NCI-H2107 (cell line): ENCODE results near the gene MUC4.
"Not testable (repeated sequence)": the region's sequence is repeated elsewhere in the genome, so short reads cannot be mapped to it uniquely, and the experiment has no call there.

Source experiments
- DNase-seq: peaks from one replicate; lab custom pipeline; 2025; lab: John Stamatoyannopoulos, UW

Gene MUC4

DNA sequence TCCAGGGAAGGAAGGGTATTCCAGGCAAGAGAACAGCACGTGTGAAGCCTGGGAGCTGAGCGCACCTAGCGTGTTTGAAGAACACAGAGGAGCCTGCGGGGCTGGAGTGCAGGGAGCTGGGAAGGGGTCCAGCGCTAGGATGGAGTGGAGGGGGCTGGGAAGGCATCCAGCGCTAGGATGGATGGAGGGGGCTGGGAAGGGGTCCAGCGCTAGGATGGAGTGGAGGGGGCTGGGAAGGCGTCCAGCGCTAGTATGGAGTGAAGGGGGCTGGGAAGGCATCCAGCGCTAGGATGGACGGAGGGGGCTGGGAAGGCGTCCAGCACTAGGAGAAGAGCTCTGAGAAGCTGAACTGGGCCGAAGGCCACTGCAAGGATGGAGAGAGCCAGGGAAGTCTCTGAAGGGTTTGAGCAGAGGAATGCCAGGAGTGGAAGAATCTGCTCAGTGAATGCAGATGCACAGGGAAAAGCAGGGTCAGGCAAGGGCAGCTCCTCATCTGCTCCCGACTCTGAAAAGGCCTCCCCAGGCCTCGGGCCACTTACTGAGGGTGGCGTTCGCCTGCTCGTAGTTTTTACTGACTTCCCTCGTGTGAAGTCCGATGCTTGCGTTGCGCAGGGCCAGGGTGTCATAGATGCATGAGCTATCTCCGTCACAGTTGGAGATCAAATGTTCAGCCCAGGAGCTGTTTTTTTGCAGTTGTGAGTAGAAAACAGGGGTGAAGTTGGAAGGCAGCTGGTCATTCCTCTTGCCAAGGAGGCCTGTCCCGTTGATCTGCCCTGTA lies 51.2 kb downstream of the MUC4 start:
- no peak for DNase-seq

DNA sequence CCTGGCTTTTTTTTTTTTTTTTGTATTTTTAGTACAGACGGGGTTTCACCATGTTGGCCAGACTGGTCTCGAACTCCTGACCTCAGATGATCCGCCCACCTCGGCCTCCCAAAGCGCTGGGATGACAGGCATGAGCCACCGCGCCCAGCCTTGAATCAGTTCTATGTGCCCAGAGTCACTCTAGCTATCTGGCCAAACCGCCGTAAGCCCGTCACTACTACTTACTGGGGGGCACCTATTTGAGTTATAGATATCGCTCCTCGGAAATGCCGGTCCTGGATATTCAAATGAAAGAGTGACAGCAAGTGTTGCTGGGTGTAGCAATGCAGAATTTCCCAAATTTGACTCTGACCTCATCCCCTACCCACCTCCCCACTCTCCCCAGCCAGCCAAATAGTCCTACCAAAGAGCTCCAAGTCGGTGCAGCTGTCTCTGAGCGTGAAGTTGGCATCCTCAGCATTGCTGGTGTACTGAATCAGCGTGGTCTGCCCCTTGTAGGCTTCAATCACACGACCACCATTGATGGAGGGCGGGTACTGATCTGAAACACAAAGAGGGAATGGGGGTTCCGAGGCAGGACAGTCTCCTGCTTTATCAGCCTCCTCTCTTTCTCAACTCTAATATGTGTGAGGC lies 52.9 kb downstream of the MUC4 start:
- no peak for DNase-seq

DNA sequence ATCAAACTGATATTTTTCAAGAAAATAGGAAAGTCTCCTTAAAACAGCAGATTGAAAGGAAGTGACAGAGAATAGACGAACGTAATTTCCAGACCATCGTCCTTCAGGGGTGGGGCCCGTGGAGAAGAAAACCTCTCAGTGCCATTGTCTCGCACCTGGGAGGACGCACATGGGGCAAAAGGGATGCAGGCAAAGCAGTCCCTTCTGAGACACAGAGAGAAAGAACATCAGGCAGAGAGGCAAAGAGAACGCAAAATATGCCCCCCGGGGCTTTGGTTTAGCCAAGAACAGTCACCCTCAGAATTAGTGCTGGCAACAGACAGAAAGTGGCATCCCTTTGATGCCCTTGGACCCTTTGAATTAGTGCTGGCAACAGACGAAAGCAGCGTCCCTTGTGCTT lies 53.9 kb downstream of the MUC4 start:
- DNase-seq, result no peak

DNA sequence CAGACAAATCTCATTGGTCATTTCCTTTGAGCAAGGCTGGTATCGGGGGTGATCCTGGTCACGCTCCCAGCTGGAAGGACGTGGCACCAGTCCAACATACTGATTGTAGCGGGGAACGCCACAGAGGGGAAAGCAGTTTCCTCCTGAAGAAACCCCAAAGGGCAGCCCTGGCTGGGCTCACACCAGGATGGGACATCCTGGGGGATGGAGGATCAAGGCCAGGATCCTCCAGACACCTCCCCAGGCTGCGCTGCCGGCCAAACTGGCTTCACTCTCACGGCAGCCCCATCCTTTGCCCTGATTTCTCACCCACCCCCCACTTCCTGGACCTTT lies 54.3 kb downstream of the MUC4 start:
- no peak for DNase-seq

DNA sequence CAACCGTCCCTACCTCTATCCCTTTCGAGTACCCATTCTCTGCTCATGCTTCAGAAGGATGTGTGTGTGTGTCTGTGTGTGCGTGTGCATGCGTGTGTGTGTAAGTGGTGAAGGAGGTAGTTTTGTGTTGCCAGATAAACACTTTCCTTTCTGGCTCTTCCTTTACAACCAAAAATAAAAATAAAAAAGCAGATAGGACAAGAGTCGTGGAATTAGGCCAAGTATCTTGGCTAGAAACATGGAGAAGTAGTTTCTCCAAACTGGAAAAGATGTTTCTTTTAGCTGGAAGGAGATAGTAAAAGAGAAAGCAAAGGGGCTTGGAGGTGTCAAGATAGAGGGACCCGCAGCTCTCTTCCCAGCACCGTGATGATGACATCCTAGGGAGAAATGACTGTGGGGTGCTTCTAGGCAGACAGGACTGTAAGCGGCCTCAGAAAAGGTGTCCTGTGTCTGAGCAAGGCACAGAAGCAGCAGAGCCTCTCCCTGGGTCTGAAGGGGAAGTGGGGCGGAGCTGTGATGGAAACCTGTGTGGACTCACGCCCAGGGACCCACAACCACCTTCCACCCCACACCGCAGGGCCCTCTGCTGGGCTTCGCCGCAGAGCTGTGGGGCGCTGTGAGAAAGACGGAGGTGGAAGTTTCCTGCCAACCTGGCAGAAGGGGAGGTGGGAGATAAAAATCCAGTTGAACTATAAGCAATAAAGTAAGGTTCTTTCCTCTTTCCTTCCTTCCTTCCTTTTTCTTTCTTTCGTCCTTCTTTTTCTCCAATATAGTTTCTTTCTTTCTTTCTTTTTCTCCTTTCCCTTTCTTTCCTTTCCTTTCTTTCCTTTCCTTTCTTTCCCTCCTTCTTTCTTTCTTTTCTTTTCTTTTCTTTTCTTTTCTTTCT lies 55.7 kb downstream of the MUC4 start:
- no peak for DNase-seq

DNA sequence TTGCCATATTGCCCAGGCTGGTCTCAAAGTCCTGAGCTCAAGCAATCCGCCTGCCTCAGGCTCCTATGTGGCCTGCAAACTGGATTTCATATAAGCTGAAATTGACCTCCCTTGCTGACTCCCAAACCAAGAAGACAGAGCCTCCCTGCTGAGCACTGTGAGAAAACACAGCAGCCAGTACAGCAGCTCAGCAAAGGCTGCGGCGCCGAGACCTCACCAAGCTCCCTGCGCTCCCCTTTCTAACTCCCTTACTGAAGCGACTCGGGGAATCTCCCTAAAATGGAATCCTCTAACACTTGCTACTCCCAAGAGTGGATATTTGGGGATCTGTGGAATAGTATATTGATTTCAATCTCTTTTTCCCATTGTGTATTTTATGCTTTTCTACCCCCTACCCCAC lies 56.3 kb downstream of the MUC4 start:
- DNase-seq, result no peak

DNA sequence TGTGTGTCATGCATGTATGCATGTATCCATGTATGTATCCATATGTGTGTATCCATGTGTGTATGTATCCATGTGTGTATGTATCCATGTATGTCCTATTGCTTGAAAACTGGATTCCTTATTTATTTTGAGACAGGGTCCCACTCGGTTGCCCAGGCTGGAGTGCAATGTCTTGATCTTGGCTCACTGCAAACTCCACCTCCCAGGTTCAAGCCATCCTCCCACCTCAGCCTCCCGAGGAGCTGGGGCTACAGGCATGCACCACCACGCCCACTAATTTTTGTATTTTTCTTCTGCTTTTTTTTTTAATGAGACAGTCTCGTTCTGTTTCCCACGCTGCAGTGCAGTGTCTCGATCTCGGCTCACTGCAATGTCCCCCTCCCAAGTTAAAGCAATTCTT lies 56.8 kb downstream of the MUC4 start:
- DNase-seq, result no peak

DNA sequence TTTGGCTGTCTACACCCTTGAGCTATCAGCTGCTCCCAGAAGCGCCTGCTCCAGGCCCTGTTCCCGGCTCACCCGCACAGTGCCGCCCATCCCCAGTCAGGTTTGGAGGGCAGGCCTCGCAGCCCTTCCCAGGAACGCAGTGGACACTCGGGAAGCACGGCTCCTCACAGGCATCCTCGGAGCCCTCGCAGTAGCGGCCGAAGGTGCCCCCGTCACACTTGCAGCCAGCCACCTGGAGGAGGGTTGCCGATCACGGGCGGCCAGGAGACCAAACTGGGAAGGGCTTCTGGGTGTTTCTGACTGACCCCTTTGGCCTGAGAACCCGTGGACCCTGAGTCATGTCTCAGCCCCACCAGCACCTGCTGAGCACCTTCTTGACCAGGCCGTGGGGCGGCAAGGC lies 57.6 kb downstream of the MUC4 start:
- DNase-seq, result no peak

DNA sequence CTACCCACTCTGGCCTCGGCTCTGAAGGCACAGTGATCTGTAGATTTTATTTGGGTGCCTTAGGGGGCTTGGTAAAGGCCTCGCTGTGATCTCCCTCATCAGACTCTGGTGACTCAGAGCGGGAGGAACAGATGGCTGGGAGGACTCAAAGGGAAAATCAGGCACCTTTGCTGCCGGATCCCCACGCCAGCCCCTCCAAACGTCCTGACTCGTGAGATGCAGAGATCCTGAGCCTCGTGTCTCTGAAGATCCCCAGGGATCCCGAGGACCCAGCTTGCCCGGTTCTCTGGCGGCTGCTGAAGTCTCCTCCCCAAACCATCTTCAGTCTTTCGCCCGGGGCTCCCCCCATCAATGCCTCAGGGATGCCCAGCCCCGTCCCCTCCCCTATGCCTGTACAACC lies 58.1 kb downstream of the MUC4 start:
- DNase-seq, result no peak

DNA sequence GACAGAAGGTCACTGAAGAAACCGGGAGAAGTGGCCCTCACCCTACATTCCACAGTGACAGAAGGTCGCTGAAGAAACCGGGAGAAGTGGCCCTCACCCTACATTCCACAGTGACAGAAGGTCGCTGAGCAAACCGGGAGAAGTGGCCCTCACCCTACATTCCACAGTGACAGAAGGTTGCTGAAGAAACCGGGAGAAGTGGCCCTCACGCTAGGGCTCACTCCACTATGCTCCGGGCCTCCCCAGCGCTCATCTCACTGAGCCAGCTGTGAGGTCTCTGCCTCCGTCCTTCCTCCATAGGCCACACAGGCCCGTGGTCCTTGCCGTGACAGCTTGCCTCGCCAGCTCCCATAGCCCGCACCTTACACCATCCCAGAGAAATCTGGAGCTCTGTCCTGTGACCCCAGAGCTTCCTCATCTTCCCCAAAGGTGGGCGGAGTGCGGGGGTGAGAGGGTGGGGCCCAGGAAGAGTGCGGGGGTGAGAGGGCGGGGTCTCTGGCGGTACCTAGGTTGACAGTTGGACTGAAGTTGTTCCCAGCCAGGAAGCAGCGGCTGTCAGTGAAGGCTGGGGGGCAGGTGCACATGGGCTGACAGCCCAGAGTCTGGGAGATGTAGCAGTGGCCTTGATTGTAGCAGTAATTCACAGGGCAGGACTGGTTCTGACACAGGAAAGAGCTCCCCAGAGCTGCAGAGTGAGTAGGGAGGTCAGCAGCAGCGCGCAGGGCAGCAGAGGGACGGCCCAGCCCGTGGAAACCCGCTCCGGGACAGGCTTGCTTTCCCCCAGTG lies 59.0 kb downstream of the MUC4 start:
- DNase-seq, result no peak

DNA sequence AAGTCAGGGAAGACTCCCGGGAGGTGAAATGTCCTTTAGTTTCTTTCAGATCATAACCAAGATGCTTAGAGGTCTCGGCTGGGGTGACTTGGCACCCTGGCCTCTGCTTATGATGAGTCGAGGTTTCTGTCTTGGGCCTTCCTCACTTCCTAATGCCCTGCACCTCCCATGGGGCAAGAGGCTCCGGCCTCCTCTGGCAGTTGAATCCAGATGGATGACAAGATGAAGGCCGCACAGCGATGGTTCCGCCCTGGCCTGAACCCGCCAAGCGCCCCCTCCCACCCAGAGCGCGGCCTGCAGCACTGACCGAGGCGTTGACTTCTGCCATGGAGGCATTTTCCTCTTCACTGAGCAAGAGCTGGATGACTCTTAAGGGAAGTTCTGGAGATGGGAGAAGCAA lies 59.7 kb downstream of the MUC4 start:
- DNase-seq, result no peak

DNA sequence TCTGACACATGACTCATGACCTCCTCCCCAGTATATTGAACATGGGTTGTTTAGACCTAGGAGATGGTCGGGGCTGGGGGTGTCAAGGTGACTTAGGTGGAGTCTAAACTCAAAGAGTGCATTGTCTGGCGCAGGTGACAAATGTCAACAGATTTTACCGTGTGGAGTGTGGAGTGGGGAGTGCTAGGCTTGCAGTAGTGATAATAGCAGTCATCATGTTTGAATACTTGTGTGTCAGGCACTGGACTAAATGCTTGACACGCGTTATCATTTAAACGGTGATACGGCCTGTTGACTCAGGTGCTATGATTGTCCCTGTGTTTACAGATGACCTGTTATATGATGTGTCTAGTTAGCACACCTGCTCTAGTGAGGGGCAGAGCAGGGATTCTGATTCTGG lies 60.2 kb downstream of the MUC4 start:
- DNase-seq, result no peak

DNA sequence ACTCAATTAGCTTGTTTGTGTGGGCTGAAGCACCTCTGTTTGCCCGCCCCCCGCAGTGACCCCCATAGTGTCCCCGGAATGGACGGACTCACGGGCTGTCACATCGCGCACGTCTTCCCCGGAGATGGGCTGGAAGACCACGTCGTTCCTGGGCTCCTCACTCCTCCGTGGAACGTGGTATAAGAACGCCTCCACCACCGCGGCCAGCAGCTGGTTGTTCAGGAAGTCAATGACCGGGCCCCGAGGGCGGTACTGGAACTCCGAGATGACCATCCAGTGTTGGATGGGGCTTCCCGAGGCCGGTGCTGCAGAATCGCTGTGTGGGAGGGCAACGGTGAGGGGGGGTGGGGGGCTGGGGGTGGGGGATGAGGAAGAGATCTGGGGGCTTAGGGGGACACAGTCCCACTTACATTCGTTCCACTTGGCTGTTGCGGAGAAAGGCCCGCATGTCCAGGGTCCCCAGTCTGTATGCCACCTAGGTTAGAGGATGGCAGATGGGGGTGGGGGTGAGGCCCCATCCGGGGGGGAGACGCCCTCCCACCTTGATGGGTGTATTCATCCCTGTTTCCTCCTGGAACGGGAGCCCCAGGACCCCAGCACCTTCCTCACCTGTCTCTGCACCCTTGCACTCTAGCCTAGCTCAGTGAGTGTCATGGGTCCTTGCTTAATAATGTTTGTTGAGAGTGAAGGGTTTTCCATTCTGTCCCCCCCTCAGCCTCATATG lies 60.8 kb downstream of the MUC4 start:
- no peak for DNase-seq

DNA sequence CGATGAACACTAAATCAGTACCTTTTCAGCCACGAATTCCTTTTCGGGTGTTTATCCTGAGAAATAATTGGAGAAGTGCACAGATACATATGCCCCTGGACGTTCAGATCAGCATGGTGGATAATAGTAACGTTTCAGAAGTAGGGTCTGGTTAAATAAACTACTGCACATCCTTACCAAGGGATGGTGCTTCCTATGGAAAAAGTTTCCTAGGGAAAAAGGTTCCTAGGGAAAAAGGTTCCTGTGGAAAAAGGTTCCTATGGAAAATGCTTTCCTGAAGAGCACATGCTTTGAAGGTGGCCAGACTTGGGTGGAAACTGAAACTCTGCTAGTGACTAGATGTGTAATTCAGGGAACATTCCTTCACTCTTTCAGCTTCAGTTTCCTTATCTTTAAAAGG lies 62.6 kb downstream of the MUC4 start:
- DNase-seq, result not testable (repeated sequence)

DNA sequence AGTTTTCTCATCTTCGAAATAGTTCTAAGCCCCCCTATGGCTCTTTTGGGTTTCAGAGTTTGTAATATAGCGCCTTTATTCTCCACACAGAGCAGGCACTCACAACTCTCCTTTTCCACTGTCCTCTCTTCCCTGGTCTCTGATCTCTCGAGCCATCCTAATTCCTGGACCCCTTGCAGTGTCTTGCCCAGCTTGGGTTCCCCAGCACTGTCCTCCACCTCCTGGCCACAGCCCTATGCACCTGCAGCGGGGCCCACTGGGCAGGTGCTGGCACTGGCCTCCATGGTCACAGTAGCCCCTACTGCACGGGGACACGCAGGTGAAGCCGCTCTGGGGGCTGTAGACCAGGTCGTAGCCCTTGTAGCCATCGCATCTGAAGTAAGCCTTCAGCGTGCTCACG lies 63.1 kb downstream of the MUC4 start:
- no peak for DNase-seq

DNA sequence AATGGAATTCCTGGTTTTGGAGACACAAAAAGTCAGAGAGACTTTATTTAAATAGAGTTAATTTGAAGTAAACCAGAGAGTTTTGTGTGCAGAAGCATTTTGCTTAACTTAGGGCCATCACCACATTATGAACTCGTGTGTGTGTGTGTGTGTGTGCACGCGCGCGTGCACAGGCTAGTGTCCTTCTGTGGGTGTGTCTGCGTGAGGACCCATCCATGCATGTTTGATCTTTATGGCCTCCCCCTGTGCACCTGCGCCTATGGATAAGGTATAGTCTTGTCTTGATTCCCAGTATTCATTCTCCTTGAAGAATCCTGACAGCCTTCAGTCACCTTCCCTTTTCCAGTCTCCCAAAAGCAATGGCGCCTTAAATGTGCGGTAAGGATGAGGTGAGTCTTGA lies 65.0 kb downstream of the MUC4 start:
- no peak for DNase-seq

DNA sequence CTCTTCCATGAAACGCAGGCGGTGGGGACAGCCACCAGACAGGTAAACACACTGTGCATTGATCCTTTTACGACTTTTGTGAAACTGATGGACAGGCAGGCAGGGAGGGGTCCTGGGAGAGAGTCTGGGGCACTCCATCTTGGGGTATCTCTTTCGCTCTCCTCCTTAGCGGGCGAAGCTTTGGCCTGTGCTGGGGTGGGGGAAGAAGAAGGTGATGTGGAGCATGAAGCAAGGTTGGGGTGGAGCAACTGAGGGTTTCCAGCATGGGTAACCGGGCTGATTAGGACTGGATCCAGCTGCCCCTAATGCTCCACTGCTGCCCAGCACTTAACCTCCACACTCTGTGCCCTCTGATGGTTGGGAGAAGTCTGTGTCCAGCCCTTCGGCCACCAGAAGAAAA lies 65.4 kb downstream of the MUC4 start:
- DNase-seq, result no peak

DNA sequence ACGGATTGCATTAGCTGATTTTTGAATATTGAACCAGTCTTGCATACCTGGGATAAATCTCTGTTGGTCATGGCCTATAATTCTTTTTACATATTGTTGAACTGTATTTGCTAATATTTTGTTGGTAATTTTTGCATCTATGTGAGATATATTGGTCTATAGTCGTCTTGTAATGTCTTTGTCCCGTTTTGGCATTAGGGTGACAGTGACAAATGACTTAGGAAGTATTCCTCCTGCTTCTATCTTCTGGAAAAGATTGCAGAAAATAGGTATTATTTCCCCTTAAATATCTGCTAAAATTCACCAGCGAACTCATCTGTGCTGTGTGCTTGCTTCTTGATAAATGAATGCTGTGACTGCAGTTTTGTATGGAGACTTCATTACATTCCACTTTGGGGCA lies 67.3 kb downstream of the MUC4 start:
- no peak for DNase-seq

DNA sequence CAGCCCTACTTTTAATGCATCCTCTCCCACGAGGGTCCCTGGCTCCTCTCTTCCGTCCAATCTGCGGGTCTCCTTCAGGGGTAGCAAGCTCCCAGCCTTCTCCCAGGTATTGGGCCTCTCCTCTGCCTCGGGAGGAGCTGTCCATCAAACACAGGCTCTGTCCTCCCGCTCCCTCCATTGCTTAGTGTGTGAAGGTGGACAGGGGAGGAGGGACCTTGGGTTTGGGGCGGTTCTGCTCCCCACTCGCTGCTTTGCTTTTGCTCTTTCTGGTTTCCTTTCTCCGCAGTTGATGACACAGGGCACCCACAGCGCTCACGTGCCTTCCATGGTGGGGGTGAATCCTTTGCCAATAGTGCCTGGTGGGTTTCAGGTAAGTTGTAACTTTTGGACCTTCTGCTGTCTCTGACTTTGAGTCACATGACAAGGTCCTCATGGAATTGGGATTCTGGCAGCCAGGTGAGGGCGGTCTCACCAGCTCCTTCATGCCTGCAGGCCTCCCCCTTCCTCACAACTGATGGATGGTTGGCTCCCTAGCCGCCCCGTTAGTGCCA lies 72.1 kb downstream of the MUC4 start:
- DNase-seq, result no peak

DNA sequence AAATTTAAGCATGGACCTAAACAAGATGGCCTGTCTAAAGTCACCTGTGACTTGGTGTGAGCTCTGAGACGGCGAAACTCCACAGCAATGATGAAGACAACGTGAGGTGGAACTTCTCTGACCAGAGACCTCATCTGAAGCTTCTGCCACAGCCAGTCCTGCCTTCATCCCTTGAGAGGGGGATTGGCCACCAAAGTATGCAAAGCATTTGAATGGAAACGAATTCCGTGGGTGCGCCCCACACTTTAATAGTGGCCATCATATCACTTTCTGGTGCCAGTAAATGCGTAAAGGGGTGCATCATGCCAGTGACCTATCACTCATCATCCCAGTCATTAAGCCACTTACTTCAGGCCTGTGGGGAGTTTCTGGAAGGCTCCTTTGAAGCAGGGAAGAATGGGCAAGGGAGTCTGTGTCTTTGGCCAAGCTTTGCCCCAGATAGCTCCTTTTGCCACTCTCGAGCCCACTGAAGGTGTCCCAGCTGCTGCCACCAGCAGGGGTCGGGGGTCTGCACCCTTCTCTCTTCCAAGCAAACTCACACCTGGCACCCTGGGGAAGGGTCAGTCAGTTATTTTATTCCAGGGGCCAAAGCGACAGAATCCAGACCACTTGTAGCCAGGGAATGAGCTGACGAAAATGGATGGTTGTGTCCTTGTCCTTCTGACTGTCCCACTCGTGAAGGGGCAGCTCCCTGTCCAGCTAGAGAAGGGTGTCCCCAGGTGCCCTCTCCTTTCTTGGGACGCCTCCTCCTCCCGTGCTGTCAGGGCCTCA lies 73.3 kb downstream of the MUC4 start:
- DNase-seq, result no peak

DNA sequence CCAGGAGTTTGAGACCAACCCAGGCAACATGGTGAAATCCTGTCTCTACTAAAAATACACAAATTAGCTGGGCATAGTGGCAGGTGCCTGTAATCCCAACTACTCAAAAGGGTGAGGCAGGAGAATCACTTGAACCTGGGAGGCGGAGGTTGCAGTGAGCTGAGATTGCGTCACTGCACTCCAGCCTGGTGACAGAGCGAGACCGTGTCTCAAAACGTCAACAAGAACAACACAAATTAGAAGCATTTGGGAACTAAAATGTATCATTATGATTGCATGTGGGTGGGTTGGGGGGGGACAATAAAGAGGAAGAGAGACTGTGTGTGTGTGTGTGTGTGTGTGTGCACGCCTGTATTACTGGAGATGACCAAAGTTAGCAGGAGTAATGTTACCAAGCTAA lies 73.9 kb downstream of the MUC4 start:
- DNase-seq, result not testable (repeated sequence)
